MV-4-11 (cell line): ENCODE data around the gene KIF21B.

Experiments
- DNase-seq: peaks from one replicate; lab custom pipeline; 2025; lab: John Stamatoyannopoulos, UW

Gene KIF21B

GRCh38 chr1:201042779-201043461 is 19.4 kb upstream of the KIF21B start:
- DNase-seq: peak; percentile 71

GRCh38 chr1:201041011-201041410 is 17.5 kb upstream of the KIF21B start:
- no peak for DNase-seq

GRCh38 chr1:201039876-201040275 is 16.4 kb upstream of the KIF21B start:
- DNase-seq: no peak

- no peak for DNase-seq
Observed at GRCh38 chr1:201039418-201039817, 15.9 kb upstream of the KIF21B start.

- DNase-seq: no peak
Observed at GRCh38 chr1:201038186-201038876, 14.8 kb upstream of the KIF21B start.

GRCh38 chr1:201036188-201036842 is 12.8 kb upstream of the KIF21B start:
- no peak for DNase-seq

- no peak for DNase-seq
Observed at GRCh38 chr1:201034671-201035070, 11.2 kb upstream of the KIF21B start.

GRCh38 chr1:201032408-201032807 is 8.9 kb upstream of the KIF21B start:
- DNase-seq: no peak

GRCh38 chr1:201028461-201028889 is 5.0 kb upstream of the KIF21B start:
- DNase-seq: peak; percentile 79

GRCh38 chr1:201026836-201027235 is 3.3 kb upstream of the KIF21B start:
- DNase-seq: peak; percentile 86

GRCh38 chr1:201026234-201026633 is 2.7 kb upstream of the KIF21B start:
- no peak for DNase-seq

- no peak for DNase-seq
Observed at GRCh38 chr1:201025571-201026002, 2.1 kb upstream of the KIF21B start.

- DNase-seq: no peak
Observed at GRCh38 chr1:201024625-201024998, 1.1 kb upstream of the KIF21B start.

GRCh38 chr1:201023920-201024624 is 558 bp upstream of the KIF21B start:
- DNase-seq: no peak

GRCh38 chr1:201022820-201023516 is 546 bp downstream of the KIF21B start:
- DNase-seq: peak; percentile 10

- no peak for DNase-seq
Observed at GRCh38 chr1:201022493-201022819, 1.1 kb downstream of the KIF21B start.

- no peak for DNase-seq
Observed at GRCh38 chr1:201021630-201022492, 1.7 kb downstream of the KIF21B start.

- DNase-seq: peak; percentile 37
Observed at GRCh38 chr1:201020721-201021629, 2.5 kb downstream of the KIF21B start.

- DNase-seq: peak; percentile 50
Observed at GRCh38 chr1:201020040-201020591, 3.4 kb downstream of the KIF21B start.
